ENCODE data around the gene CSTF1.

CSTF1 gene

DNA sequence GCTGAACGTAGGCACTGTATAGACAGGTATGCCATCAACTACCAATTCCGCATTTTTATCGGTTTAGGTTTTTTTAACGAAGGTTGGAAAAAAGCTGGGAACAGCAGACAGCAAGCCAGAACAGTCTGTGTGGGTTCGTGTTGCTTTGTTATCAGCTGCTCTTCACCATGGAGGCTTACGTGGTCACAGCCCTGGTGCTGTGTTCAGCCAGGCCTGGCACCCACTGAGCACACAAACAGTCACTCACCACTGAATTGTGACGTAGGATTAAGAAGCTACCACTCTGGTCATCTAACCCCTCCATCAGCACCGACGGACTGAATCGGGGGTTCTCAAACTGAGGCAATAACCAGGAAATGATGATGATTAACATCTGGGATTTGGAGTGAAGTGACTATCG is 20.5 kb upstream of the CSTF1 start:
- H3K27ac ChIP-seq (ENCODE audit: low read length), result no peak overlapping the region
- 0 out of 2 replicates have a peak, but pooled peaks cover 3% of the 10 kb centered on the region for H3F3A ChIP-seq (ENCODE audit: insufficient read depth, low read length)
- no peaks in the 10 kb centered on the region for H3K27me3 ChIP-seq (replicated peaks; ENCODE audit: insufficient read depth, low read length)
- H2AFZ ChIP-seq (ENCODE audit: low read length), result no peak overlapping the region
- no peaks in the 10 kb centered on the region for H3K9me2 ChIP-seq (replicated peaks; ENCODE audit: insufficient read depth, low read length)
- peaks cover 12% of the 10 kb centered on the region; the same call in 1 of the 2 replicates for H3K36me3 ChIP-seq (replicated peaks; ENCODE audit: insufficient read depth, low read length)
- no peak overlapping the region for H3K9ac ChIP-seq (ENCODE audit: low read length)
- no peaks in the 10 kb centered on the region for H3K9me3 ChIP-seq (replicated peaks; ENCODE audit: insufficient read depth, low read length)
- H3K4me3 ChIP-seq (ENCODE audit: low read length), result no peak overlapping the region
- no peaks in the 10 kb centered on the region for H3K4me1 ChIP-seq (ENCODE audit: low read length)
- TF ChIP-seq EZH2phosphoT487 (IDR thresholded peaks at IDR 0.05; ENCODE audit: low read length) (no peak), EZH2 (optimal IDR thresholded peaks at IDR 0.05; ENCODE audit: low read depth, low read length) (no peak)
- TF ChIP-seq, protein P1, sequence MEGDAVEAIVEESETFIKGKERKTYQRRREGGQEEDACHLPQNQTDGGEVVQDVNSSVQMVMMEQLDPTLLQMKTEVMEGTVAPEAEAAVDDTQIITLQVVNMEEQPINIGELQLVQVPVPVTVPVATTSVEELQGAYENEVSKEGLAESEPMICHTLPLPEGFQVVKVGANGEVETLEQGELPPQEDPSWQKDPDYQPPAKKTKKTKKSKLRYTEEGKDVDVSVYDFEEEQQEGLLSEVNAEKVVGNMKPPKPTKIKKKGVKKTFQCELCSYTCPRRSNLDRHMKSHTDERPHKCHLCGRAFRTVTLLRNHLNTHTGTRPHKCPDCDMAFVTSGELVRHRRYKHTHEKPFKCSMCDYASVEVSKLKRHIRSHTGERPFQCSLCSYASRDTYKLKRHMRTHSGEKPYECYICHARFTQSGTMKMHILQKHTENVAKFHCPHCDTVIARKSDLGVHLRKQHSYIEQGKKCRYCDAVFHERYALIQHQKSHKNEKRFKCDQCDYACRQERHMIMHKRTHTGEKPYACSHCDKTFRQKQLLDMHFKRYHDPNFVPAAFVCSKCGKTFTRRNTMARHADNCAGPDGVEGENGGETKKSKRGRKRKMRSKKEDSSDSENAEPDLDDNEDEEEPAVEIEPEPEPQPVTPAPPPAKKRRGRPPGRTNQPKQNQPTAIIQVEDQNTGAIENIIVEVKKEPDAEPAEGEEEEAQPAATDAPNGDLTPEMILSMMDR (IDR thresholded peaks at IDR 0.05; ENCODE audit: low read length), result no peak
- no peaks in the 10 kb centered on the region for H4K20me1 ChIP-seq (ENCODE audit: insufficient read depth, low read length)
- H3K79me2 ChIP-seq (ENCODE audit: low read length), result peaks cover 37% of the 10 kb centered on the region
- DNase-seq, result no peak
- no peak overlapping the region for H3K4me2 ChIP-seq (ENCODE audit: low read depth, low read length)

DNA sequence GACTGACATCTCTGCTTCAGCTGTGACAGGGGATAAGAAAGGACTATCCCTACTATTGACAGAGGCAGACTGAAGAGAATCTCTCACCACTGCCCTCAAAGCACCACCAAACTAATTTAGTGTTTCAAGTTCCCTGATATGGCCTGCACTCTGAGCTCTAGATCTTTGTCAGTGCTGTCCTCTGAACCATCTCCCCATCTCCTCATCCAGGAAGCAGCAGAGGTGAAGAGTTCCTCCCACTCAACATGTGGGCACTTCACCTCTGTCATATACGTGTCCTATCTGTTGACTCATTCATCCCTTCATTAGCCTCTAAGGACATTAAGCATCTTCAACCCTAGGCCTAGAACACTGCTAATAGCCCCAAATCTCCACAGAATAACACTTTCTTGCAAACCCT is 19.6 kb upstream of the CSTF1 start:
- Histone ChIP-seq H3K9me3 (replicated peaks; ENCODE audit: insufficient read depth, low read length) (no peaks in the 10 kb centered on the region), H3K9me2 (replicated peaks; ENCODE audit: insufficient read depth, low read length) (no peaks in the 10 kb centered on the region), H3K4me2 (ENCODE audit: low read depth, low read length) (no peak overlapping the region), H3K4me3 (ENCODE audit: low read length) (no peak overlapping the region), H3K4me1 (ENCODE audit: low read length) (no peaks in the 10 kb centered on the region), H3K27ac (ENCODE audit: low read length) (no peak overlapping the region), H3K36me3 (replicated peaks; ENCODE audit: insufficient read depth, low read length) (peaks cover 13% of the 10 kb centered on the region), H3F3A (ENCODE audit: insufficient read depth, low read length) (0 out of 2 replicates have a peak, but pooled peaks cover 3% of the 10 kb centered on the region), H3K27me3 (replicated peaks; ENCODE audit: insufficient read depth, low read length) (no peaks in the 10 kb centered on the region), H2AFZ (ENCODE audit: low read length) (no peak overlapping the region), H3K79me2 (ENCODE audit: low read length) (peaks cover 45% of the 10 kb centered on the region), H3K9ac (ENCODE audit: low read length) (no peak overlapping the region), H4K20me1 (ENCODE audit: insufficient read depth, low read length) (no peaks in the 10 kb centered on the region)
- no peak for DNase-seq
- no peak for TF ChIP-seq EZH2phosphoT487 (IDR thresholded peaks at IDR 0.05; ENCODE audit: low read length)
- no peak for TF ChIP-seq EZH2 (optimal IDR thresholded peaks at IDR 0.05; ENCODE audit: low read depth, low read length)
- TF ChIP-seq, protein P1 (IDR thresholded peaks at IDR 0.05; ENCODE audit: low read length), result no peak

DNA sequence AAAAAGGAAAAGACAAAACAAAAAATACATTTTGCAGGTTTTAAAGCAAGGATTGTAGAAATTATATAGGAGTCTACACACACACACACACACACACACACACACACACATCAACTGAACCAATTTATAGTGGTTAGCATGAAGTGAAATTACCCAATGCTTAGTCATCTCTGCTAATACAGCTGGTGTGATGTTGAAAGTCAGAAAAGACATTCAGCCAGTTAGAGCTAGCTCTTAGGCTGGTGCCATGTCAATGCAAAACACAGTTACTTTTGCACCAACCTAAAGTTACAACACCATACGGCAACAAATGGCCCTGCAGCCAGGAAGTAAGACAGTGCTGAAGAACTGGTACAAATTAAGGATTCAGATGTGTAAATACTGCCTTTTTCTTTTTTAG is 18.5 kb upstream of the CSTF1 start:
- no peak for DNase-seq

More for the DNA sequence above, 18.5 kb upstream of the CSTF1 start:
- Histone ChIP-seq H3K4me2 (ENCODE audit: low read depth, low read length) (no peak overlapping the region), H3K9ac (ENCODE audit: low read length) (no peak overlapping the region), H3F3A (ENCODE audit: insufficient read depth, low read length) (no peaks in the 10 kb centered on the region), H3K4me1 (ENCODE audit: low read length) (no peaks in the 10 kb centered on the region), H3K36me3 (replicated peaks; ENCODE audit: insufficient read depth, low read length) (peaks cover 24% of the 10 kb centered on the region), H3K27me3 (replicated peaks; ENCODE audit: insufficient read depth, low read length) (no peaks in the 10 kb centered on the region), H3K4me3 (ENCODE audit: low read length) (no peak overlapping the region), H4K20me1 (ENCODE audit: insufficient read depth, low read length) (no peaks in the 10 kb centered on the region), H3K79me2 (ENCODE audit: low read length) (peaks cover 56% of the 10 kb centered on the region), H2AFZ (ENCODE audit: low read length) (no peak overlapping the region), H3K9me3 (replicated peaks; ENCODE audit: insufficient read depth, low read length) (no peaks in the 10 kb centered on the region), H3K9me2 (replicated peaks; ENCODE audit: insufficient read depth, low read length) (no peaks in the 10 kb centered on the region), H3K27ac (ENCODE audit: low read length) (no peak overlapping the region)
- TF ChIP-seq, protein P1 (IDR thresholded peaks at IDR 0.05; ENCODE audit: low read length), result no peak
- TF ChIP-seq EZH2 (optimal IDR thresholded peaks at IDR 0.05; ENCODE audit: low read depth, low read length) (no peak), EZH2phosphoT487 (IDR thresholded peaks at IDR 0.05; ENCODE audit: low read length) (no peak)

Measured in MM.1S (cell line).